ENCODE results near the gene SAMD5. TPM values are rescaled to one million over a fixed set of nuclear protein-coding genes. Genes with fewer than 3 reads are reported as not detected.

Gene SAMD5
- total and polyA plus RNA-seq, 9 of the 15 experiments (the other 6 are each of a cell fraction or from before 2014, with no cell fraction given): 0.15 to 0.91 (median 0.55) TPM

GRCh38 chr6:147479857-147480256 lies 28.6 kb upstream of the SAMD5 start (continued):
- TF ChIP-seq PKNOX1 (IDR thresholded peaks at IDR 0.05): peak; percentile 45; the same call in 1 of the 2 replicates
- peak; percentile 65 for TF ChIP-seq MEIS2 (IDR thresholded peaks at IDR 0.05; ENCODE audit: partially characterized antibody)
- peak; percentile 77; the same call in 1 of the 2 replicates for TF ChIP-seq HDAC2 (IDR thresholded peaks at IDR 0.05)
- no peak for TF ChIP-seq PBX2 (CRISPR knock-in tag; IDR thresholded peaks at IDR 0.05; ENCODE audit: low read depth)
- 0 out of 2 replicates have a peak, but pooled peaks have one; percentile 26 for TF ChIP-seq PBX2 (tag; conservative IDR thresholded peaks at IDR 0.05; ENCODE audit: low read depth)
- peak; percentile 49; the same call in 1 of the 2 replicates for TF ChIP-seq ZEB2 (IDR thresholded peaks at IDR 0.05)
- TF ChIP-seq NFE2 (IDR thresholded peaks at IDR 0.05; ENCODE audit: low read depth): peak; percentile 98
- peak; percentile 32; the same call in 1 of the 2 replicates for TF ChIP-seq JUND (IDR thresholded peaks at IDR 0.05; ENCODE audit: borderline replicate concordance, low read depth, low read length)
- TF ChIP-seq JUND (tag; IDR thresholded peaks at IDR 0.05; ENCODE audit: borderline replicate concordance, low read depth, low read length): no peak; the same call in 2 of the 3 replicates
- peak; percentile 45; the same call in 1 of the 2 replicates for TF ChIP-seq DPF2 (IDR thresholded peaks at IDR 0.05)
- TF ChIP-seq TEAD2 (tag; IDR thresholded peaks at IDR 0.05): no peak
- peak; percentile 65 for TF ChIP-seq TEAD4 (IDR thresholded peaks at IDR 0.05; ENCODE audit: low read length)
- TF ChIP-seq TEAD4 (CRISPR knock-in tag; IDR thresholded peaks at IDR 0.05; ENCODE audit: borderline replicate concordance): no peak
- TF ChIP-seq ID3 (CRISPR knock-in tag; IDR thresholded peaks at IDR 0.05): no peak
- no peak for TF ChIP-seq ID3 (tag; IDR thresholded peaks at IDR 0.05)

All from K562 (cell line).